K562 (cell line): Measurements from ENCODE around the gene SLC7A6OS.

Experiments used
- LEF1 ChIP-seq: fragments of 450-650 bp; IDR thresholded peaks from 2 replicates; pipeline ENCODE4 v1.6.1; 2016; ENCODE audit warnings: mild to moderate bottlenecking
- SMARCA4 ChIP-seq: fragments of 450-650 bp; IDR thresholded peaks from 2 replicates; pipeline ENCODE4 v1.6.1; 2016
- STAT5B ChIP-seq: fragments of 250-450 bp; sonication (Bioruptor Pico); IDR thresholded peaks from 2 replicates; pipeline ENCODE4 v1.8.0; 2021; ENCODE audit warnings: mild to moderate bottlenecking, inconsistent platforms
- YY1 ChIP-seq, 3 experiments: IDR thresholded peaks; 2 replicates each; pipeline ENCODE4 v1.6.1; 2011; ENCODE audit warnings: low read length in 2 of 3, mild to moderate bottlenecking in 2 of 3, moderate library complexity in 2 of 3, borderline replicate concordance in 1 of 3, control low read depth in 1 of 3, low read depth in 1 of 3; ENCODE audit not compliant: insufficient read depth in 3 of 3, insufficient replicate concordance in 2 of 3, control insufficient read depth in 1 of 3, insufficient read length in 1 of 3; ENCODE audit errors: extremely low read depth in 1 of 3
- TF ChIP-seq, protein P1 (sequence below), 2 experiments: fragments of 200-800 bp in 1 of 2; sonication (Bioruptor generic) in 1 of 2; sonication (generic) in 1 of 2; formaldehyde crosslinking in 1 of 2; IDR thresholded peaks in 1 of 2; conservative IDR thresholded peaks in 1 of 2; 2 replicates each; pipeline versions ENCODE4 v1.5.0 to v1.6.1; 2016 to 2020; ENCODE audit warnings: missing compliant biosample characterization in 1 of 2, missing genetic modification characterization in 1 of 2, missing genetic modification reagents in 1 of 2
- TF ChIP-seq, protein P2 (sequence below): sonication (generic); formaldehyde crosslinking; IDR thresholded peaks from 2 replicates; pipeline ENCODE4 v1.8.1; 2023; ENCODE audit warnings: mild to moderate bottlenecking, missing genetic modification reagents

DNA sequence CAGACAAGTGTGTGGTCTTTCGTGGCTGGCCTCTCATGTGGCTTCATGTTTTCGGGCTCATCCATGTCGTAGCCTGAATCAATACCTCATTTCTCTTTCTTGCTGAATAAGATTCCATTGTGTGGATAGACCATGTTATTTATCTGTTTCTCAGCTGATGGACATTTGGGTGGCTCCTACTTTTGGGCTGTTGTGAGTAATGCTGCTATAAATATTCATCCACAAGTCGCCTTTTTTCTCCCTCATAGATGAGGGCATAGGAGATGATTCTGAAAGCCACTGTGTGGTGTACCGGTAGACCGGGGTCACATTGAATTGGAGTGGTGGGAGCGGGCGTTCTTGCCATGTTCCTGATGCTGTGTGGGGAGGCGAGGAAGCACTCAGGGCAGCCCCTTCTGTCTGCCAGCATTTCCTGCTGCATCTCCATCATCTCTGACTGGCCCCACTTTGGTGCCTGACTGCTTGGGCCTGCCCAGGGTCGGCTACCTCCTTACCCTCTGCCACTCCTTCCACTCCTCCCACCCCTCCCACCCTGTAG lies 40.1 kb upstream of the SLC7A6OS start:
- TF ChIP-seq, protein P1, sequence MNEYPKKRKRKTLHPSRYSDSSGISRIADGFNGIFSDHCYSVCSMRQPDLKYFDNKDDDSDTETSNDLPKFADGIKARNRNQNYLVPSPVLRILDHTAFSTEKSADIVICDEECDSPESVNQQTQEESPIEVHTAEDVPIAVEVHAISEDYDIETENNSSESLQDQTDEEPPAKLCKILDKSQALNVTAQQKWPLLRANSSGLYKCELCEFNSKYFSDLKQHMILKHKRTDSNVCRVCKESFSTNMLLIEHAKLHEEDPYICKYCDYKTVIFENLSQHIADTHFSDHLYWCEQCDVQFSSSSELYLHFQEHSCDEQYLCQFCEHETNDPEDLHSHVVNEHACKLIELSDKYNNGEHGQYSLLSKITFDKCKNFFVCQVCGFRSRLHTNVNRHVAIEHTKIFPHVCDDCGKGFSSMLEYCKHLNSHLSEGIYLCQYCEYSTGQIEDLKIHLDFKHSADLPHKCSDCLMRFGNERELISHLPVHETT (CRISPR knock-in tag; conservative IDR thresholded peaks at IDR 0.05 in 1 of 2, IDR thresholded peaks at IDR 0.05 in 1 of 2), result no peak
- no peak for TF ChIP-seq YY1 (IDR thresholded peaks at IDR 0.05; ENCODE audit: borderline replicate concordance in 1 of 3, control insufficient read depth in 1 of 3, extremely low read depth in 1 of 3, insufficient read depth in 3 of 3, insufficient read length in 1 of 3, insufficient replicate concordance in 2 of 3, low read depth in 1 of 3, low read length in 2 of 3)
- TF ChIP-seq LEF1, result no peak
- TF ChIP-seq, protein P2, sequence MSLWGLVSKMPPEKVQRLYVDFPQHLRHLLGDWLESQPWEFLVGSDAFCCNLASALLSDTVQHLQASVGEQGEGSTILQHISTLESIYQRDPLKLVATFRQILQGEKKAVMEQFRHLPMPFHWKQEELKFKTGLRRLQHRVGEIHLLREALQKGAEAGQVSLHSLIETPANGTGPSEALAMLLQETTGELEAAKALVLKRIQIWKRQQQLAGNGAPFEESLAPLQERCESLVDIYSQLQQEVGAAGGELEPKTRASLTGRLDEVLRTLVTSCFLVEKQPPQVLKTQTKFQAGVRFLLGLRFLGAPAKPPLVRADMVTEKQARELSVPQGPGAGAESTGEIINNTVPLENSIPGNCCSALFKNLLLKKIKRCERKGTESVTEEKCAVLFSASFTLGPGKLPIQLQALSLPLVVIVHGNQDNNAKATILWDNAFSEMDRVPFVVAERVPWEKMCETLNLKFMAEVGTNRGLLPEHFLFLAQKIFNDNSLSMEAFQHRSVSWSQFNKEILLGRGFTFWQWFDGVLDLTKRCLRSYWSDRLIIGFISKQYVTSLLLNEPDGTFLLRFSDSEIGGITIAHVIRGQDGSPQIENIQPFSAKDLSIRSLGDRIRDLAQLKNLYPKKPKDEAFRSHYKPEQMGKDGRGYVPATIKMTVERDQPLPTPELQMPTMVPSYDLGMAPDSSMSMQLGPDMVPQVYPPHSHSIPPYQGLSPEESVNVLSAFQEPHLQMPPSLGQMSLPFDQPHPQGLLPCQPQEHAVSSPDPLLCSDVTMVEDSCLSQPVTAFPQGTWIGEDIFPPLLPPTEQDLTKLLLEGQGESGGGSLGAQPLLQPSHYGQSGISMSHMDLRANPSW, result no peak
- TF ChIP-seq SMARCA4, result no peak
- no peak for TF ChIP-seq STAT5B (CRISPR knock-in tag)
